ENCODE results near the gene NUP205. TPM values are rescaled to one million over a fixed set of nuclear protein-coding genes. Genes with fewer than 3 reads are reported as not detected.

NUP205 gene
- total RNA-seq, 2 experiments from 2014 or later: 140 to 145 TPM

DNA sequence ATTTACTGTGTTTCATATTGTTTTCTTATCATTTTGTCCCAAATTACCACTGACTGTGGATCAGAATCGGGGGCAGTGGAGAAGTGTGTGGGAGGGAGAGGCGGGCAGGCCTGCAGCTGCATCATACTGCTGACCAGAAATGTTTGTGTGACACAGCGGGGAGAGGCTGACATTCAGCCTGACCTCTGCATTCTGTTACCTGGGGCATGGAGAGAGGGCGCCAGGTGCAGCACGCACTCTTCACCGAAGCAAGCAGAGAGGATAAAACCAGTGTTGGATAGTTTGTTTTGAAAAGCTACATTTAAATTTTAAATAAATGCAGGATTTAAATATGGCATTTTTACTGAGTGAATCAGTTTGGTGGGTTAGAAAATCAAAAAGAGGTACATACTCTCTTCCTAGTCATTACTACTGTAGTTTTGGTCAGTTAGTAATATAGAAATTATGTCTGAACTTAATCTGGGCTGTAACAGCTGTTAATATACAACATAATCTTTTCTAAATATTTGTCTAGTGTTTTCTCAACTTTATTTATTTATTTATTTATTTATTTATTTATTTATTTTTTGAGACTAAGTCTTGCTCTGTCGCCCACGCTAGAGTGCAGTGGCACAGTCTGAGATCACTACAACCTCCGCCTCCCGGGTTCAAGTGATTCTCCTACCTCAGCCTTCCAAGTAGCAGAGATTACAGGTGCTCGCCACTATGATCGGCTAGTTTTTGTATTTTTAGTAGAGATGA, 95.8 kb downstream of the NUP205 start:
- ChIA-PET POLR2A (no interaction called here), CTCF (interaction anchor here (1.4 kb wide), 1 partner anchor 32 kb away, joined by 3 read pairs; no protein-coding TSS in a partner anchor)
- no peaks in the 10 kb centered on the region for H3K27me3 Mint-ChIP-seq
- H3K9me3 Mint-ChIP-seq: no peaks in the 10 kb centered on the region
- H3K36me3 Mint-ChIP-seq (ENCODE audit: low read depth): no peaks in the 10 kb centered on the region
- H3K27ac Mint-ChIP-seq: no peak overlapping the region
- TF ChIP-seq, protein P1, sequence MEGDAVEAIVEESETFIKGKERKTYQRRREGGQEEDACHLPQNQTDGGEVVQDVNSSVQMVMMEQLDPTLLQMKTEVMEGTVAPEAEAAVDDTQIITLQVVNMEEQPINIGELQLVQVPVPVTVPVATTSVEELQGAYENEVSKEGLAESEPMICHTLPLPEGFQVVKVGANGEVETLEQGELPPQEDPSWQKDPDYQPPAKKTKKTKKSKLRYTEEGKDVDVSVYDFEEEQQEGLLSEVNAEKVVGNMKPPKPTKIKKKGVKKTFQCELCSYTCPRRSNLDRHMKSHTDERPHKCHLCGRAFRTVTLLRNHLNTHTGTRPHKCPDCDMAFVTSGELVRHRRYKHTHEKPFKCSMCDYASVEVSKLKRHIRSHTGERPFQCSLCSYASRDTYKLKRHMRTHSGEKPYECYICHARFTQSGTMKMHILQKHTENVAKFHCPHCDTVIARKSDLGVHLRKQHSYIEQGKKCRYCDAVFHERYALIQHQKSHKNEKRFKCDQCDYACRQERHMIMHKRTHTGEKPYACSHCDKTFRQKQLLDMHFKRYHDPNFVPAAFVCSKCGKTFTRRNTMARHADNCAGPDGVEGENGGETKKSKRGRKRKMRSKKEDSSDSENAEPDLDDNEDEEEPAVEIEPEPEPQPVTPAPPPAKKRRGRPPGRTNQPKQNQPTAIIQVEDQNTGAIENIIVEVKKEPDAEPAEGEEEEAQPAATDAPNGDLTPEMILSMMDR (IDR thresholded peaks at IDR 0.05): no peak
- H3K4me3 Mint-ChIP-seq: no peak overlapping the region
- DNase-seq: no peak
- ATAC-seq: no peak
- no peaks in the 10 kb centered on the region for H3K4me1 Mint-ChIP-seq (ENCODE audit: low read depth)
- intact Hi-C loops (cut with micrococcal nuclease): no loop called here

DNA sequence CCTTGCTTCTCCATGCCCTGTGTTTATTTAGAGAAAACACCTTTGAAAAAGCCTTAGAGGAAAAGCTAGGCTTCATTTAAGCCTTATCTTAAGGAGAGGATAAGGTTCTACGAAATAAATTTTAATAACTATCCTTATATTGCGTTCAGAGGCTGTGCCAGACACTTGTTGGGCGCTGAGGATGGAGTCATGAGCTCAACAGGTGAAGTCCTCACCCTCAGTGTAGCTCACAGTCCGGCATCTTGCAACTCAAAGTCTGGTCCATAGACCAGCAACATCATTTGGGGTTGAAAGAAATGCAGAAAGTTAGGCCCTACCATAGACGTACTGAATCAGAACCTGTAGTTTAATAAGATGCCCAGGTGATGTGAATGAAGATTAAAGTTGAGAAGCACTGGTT, 100.8 kb downstream of the NUP205 start:
- Mint-ChIP-seq H3K4me1 (ENCODE audit: low read depth) (peaks cover 14% of the 10 kb centered on the region), H3K27me3 (no peaks in the 10 kb centered on the region), H3K9me3 (no peaks in the 10 kb centered on the region), H3K4me3 (no peak overlapping the region), H3K36me3 (ENCODE audit: low read depth) (peaks cover 5% of the 10 kb centered on the region), H3K27ac (no peak overlapping the region)
- POLR2A ChIA-PET: no interaction called here
- DNase-seq (no peak), ATAC-seq (no peak)
- intact Hi-C loops (cut with micrococcal nuclease): no loop called here
- TF ChIP-seq, protein P1 (IDR thresholded peaks at IDR 0.05): no peak
- CTCF ChIA-PET: interaction anchor here (1.0 to 4.6 kb wide), 2 partner anchors 13 kb away, joined by 3 to 32 read pairs; no protein-coding TSS in a partner anchor

DNA sequence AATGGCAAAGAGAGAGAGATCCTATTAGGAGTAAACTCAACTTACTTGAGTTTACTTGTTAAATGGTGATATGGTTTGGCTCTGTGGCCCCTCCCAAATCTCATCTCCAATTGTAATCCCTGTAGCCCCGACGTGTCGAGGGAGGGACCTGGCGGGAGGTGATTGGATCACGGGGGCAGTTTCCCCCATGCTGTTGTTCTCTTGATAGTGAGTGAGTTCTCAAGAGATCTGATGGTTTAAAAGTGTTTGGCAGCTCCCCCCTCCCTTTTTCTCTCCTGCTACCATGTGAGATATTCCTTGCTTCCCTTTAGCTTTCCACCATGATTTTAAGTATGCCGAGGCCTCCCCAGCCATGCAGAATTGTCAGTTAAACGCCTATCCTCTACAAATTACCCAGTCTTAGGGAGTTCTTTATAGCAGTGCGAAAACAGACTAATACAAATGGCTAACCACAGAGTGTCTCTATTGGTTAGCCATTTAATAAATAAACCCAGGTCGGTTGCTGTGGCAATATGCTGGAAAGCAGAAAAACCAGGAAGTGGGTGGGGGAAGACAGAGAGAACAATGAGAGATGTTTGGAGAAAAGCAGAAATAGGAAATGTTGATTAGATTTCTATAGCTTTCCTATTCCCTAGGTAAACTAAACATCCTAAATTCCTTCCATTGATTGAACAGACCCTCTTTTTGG, 101.6 kb downstream of the NUP205 start:
- ATAC-seq (no peak), DNase-seq (no peak)
- ChIA-PET POLR2A (no interaction called here), CTCF (interaction anchor here (1.0 to 4.6 kb wide), 4 partner anchors 13 to 38 kb away, joined by 3 to 32 read pairs (median 4); no protein-coding TSS in a partner anchor)
- Mint-ChIP-seq H3K9me3 (no peaks in the 10 kb centered on the region), H3K27ac (no peak overlapping the region), H3K36me3 (ENCODE audit: low read depth) (peaks cover 8% of the 10 kb centered on the region), H3K4me1 (ENCODE audit: low read depth) (peaks cover 19% of the 10 kb centered on the region), H3K4me3 (no peak overlapping the region), H3K27me3 (no peaks in the 10 kb centered on the region)
- TF ChIP-seq, protein P1 (IDR thresholded peaks at IDR 0.05): no peak
- intact Hi-C loops (cut with micrococcal nuclease): no loop called here

DNA sequence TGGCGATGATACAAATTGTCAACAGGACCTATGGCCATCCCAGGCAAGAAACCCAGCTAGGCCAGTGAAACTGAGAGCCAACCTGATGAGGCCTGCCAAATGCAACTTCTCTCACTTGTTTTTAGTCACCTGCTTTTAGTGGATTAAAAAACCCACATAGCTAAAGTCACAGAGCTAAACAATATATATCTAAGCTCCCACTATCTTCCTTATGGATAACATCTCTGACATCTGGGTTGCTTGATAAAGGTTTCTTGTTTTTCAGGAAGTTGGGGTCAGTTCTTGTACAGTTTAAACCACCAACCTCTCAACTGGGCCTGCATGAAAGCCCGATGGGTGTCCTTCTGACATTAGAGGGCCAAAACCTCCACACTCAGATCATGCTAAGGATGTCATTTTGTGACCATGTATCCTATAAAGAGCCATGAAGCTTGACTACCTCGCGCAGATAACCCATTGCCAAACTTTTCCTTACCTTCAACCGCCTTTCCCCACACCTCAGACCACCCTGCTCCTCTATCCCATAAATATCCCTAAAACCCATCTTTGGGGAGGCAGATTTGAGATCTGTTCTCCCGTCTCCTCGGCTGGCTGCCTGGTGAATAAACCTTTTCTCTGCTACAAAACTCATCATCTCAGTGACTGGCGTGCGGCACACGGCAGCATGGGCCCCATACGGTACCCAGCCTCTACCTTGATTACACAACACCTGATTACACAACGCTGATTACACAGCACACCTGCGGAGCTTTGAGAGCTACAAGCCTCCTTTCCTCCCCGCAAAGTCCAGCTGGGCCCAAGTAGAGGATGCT, 103.8 kb downstream of the NUP205 start:
- ChIA-PET CTCF (interaction anchor here (0.8 to 4.2 kb wide), 5 partner anchors 12 to 387 kb away, joined by 3 to 27 read pairs (median 5); no protein-coding TSS in a partner anchor), POLR2A (interaction anchor here (1.0 to 2.1 kb wide), 4 partner anchors 21 to 103 kb away, joined by 3 to 13 read pairs (median 4); partner anchors contain the start of gene NUP205)
- H3K36me3 Mint-ChIP-seq (ENCODE audit: low read depth): peaks cover 12% of the 10 kb centered on the region
- DNase-seq: no peak
- H3K4me3 Mint-ChIP-seq: peak overlapping the region; percentile 86
- intact Hi-C loops (cut with micrococcal nuclease): no loop called here
- no peaks in the 10 kb centered on the region for H3K27me3 Mint-ChIP-seq
- peak overlapping the region; percentile 91 for H3K27ac Mint-ChIP-seq
- ATAC-seq: peak; percentile 11
- no peaks in the 10 kb centered on the region for H3K9me3 Mint-ChIP-seq
- TF ChIP-seq, protein P1 (IDR thresholded peaks at IDR 0.05): no peak
- H3K4me1 Mint-ChIP-seq (ENCODE audit: low read depth): peaks cover 36% of the 10 kb centered on the region
